Measurements from ENCODE around the gene PDZD4.

Gene PDZD4

DNA sequence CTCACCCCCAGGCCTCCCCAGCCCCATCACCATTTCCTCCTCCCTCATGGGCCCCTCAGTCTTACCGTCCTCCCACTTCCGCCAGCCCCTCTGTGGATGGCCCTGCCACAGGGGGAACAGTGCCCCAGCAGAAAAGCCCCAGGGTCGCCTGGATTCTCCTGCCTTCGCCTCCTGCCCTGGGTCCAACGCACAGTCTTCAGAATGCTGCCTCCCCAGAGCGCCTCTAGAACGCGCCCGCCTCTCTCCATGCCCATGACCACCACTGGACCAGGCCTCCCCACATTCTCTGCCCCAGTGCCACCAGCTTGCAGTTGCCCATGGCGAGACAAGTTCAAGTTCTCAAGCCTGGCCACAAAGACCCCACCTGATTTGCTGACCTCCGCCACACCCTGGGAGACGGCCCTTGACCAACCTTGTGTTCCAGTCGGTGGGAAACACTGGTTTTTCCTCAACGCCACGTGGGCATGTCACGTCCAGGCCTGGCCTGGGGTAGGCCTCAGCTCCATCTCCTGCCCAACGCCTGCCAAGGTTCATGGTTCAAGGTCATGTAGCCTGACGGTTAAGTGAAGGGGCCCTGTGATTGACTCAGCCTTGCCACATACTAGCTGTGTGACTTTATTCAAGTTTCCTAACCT, 66.9 kb downstream of the PDZD4 start:
- DNase-seq (ENCODE audit: low read depth in 2 of 2, low spot score in 1 of 2) = no peak

DNA sequence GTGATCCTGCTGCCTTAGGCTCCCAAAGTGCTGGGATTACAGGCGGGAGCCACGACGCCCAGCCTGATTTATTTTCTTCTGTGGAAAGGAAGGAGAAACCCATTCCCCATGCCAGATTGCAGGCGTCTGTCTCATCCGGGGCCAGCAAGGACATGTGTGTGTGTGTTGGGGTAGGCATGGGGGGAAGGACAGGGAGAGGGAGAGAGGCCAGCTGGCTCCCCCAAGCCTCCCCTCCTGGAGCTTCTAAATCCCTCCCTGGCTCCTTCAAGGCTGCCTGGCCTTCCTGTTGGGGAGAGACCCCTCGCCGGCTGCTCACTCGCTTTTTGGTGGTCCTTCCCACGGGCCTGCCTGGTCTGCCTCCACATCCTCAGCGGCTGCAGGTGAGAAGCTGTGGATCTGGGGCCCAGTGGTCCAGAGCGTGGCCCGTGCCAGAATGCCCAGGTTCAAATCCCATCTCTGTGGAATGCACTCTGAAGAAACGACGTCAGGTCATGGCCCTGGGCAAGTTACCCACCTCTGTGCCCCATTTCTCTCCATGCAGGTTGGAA, 67.6 kb downstream of the PDZD4 start:
- no peak for DNase-seq (ENCODE audit: low read depth in 2 of 2, low spot score in 1 of 2)

DNA sequence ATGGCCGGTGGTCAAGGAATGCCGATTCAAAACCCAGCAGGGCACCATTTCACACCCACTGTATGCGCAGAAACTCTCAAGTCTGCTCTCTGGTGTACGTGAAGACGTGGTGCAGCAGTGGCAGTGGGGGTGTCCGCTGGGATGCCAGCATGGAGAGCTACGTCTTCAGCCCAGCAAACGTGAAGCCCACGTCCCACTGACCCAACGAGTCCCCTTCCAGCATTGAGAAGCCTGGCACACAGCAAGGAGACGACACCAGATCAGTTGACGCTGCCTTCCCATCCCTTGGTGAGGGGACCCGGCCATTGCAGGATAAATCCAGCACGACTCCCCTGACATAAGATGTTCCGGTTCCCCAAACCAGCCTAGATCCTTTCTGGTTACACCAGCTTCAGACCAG, 68.5 kb downstream of the PDZD4 start:
- no peak for DNase-seq (ENCODE audit: low read depth in 2 of 2, low spot score in 1 of 2)

DNA sequence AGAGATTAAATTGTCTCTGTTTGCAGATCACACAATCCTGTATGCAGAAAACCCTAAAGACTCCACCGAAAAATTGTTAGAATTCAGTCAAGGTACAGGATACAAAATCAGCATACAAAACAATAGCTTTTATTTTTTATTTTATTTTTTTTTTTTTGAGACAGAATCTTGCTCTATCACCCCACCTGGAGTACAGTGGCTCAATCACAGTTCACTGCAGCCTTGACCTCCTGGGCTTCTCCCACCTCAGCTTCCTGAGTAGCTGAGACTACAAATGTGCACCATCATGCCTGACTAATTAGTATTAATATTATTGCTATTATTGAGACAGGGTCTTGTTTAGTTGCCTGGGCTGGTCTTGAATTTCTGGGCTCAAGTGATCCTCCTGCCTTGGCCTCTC, 75.2 kb downstream of the PDZD4 start:
- DNase-seq (ENCODE audit: low read depth in 2 of 2, low spot score in 1 of 2) = no peak
